OCI-LY7 (cell line): ENCODE measurements around the gene PCDHB13. TPM values are rescaled to one million over a fixed set of nuclear protein-coding genes. Genes with fewer than 3 reads are reported as not detected.
"Not testable (repeated sequence)": the region's sequence is repeated elsewhere in the genome, so short reads cannot be mapped to it uniquely, and the experiment has no call there.

Experiments used
- BruUV-seq: library from RNA; stranded (reverse); fragments of 400-500 nt; replicated peaks from 2 replicates; lab custom pipeline; 2021; lab: Mats Ljungman, UMichigan
- CTCF ChIA-PET: fragments of 300-600 bp; sonication (Branson Sonifier 250); formaldehyde crosslinking; loops from one replicate; lab custom pipeline; 2022; ENCODE audit warnings: antibody characterized with exemption; ENCODE audit not compliant: unreplicated experiment; lab: Charles Lee
- POLR2A ChIA-PET: fragments of 300-600 bp; sonication (Branson Sonifier 250); formaldehyde crosslinking; loops from one replicate; lab custom pipeline; 2022; ENCODE audit warnings: antibody characterized with exemption; lab: Charles Lee
- DNase-seq: peaks from one replicate; pipeline ENCODE4 v3.0.0-alpha.2; 2015; ENCODE audit warnings: low spot score
- H2AFZ ChIP-seq: fragments of 200-600 bp; sonication (generic), shearing (Covaris generic); 2 replicates; pipeline ENCODE4 v1.6.1; 2014; ENCODE audit warnings: mild to moderate bottlenecking, antibody characterized with exemption, low read length, moderate library complexity
- H3K27ac ChIP-seq: fragments of 200-600 bp; sonication (generic); 2 replicates; pipeline ENCODE4 v1.5.1; 2014; ENCODE audit warnings: mixed run types, low read depth, mild to moderate bottlenecking, moderate library complexity, low read length, inconsistent platforms; ENCODE audit not compliant: poor library complexity, severe bottlenecking
- H3K36me3 ChIP-seq: fragments of 200-600 bp; sonication (generic); 2 replicates; pipeline ENCODE4 v1.6.1; 2014; ENCODE audit warnings: mild to moderate bottlenecking, antibody characterized with exemption, low read length, moderate library complexity, mixed read lengths; ENCODE audit not compliant: insufficient read depth
- H3K4me1 ChIP-seq: fragments of 200-600 bp; sonication (generic); 2 replicates; pipeline ENCODE4 v1.5.1; 2014; ENCODE audit warnings: mild to moderate bottlenecking, low read length; ENCODE audit not compliant: insufficient read depth, poor library complexity, severe bottlenecking
- H3K4me2 ChIP-seq: fragments of 200-600 bp; sonication (generic); 2 replicates; pipeline ENCODE4 v1.6.1; 2014; ENCODE audit warnings: mild to moderate bottlenecking, low read length
- H3K4me3 ChIP-seq: fragments of 200-600 bp; sonication (generic); 2 replicates; pipeline ENCODE4 v1.5.1; 2014; ENCODE audit warnings: mild to moderate bottlenecking, low read depth, low read length; ENCODE audit not compliant: poor library complexity, severe bottlenecking
- H3K79me2 ChIP-seq: fragments of 200-600 bp; sonication (generic); 2 replicates; pipeline ENCODE4 v1.6.1; 2016; ENCODE audit warnings: low read depth, mild to moderate bottlenecking, low read length, moderate library complexity, mixed read lengths; ENCODE audit not compliant: insufficient read depth
- H3K9me2 ChIP-seq: fragments of 200-600 bp; sonication (generic); 2 replicates; pipeline ENCODE4 v1.6.1; 2016; ENCODE audit warnings: mild to moderate bottlenecking, low read length, mixed read lengths; ENCODE audit not compliant: insufficient read depth
- H3K9me3 ChIP-seq: fragments of 200-600 bp; sonication (generic); 2 replicates; pipeline ENCODE4 v1.6.1; 2014; ENCODE audit warnings: mild to moderate bottlenecking, mixed run types, low read length, mixed read lengths
- H4K20me1 ChIP-seq: fragments of 200-600 bp; sonication (generic); 2 replicates; pipeline ENCODE4 v1.6.1; 2014; ENCODE audit warnings: mild to moderate bottlenecking, antibody characterized with exemption, low read length, moderate library complexity, mixed read lengths; ENCODE audit not compliant: insufficient read depth
- CTCF ChIP-seq: fragments of 200-600 bp; sonication (generic); conservative IDR thresholded peaks from 2 replicates; pipeline ENCODE4 v1.5.1; 2014; ENCODE audit warnings: mild to moderate bottlenecking, antibody characterized with exemption, low read length, moderate library complexity, mixed read lengths
- EZH2phosphoT487 ChIP-seq: fragments of 200-600 bp; sonication (generic); IDR thresholded peaks from 2 replicates; pipeline ENCODE4 v1.6.1; 2018; ENCODE audit warnings: low read depth, borderline replicate concordance, mild to moderate bottlenecking, mixed run types, antibody characterized with exemption, low read length, moderate library complexity, mixed read lengths
- intact Hi-C: fragments of 100-400 bp; cut with micrococcal nuclease; formaldehyde crosslinking; loops from one replicate; pipeline ENCODE4 v1.10.0; 2022; ENCODE audit not compliant: unreplicated experiment
- total RNA-seq, 2 experiments: library from RNA; depleted of rRNA in 1 of 2; stranded (reverse); fragments of >200 nt in 1 of 2; shearing (Covaris generic) in 1 of 2; gene quantifications; 2 replicates each; pipeline ENCODE4 v1.2.3, GENCODE V29; 2014 to 2022

PCDHB13 gene
- total RNA-seq, 2 experiments from 2014 or later, result 0.22 TPM; not detected in 1

DNA sequence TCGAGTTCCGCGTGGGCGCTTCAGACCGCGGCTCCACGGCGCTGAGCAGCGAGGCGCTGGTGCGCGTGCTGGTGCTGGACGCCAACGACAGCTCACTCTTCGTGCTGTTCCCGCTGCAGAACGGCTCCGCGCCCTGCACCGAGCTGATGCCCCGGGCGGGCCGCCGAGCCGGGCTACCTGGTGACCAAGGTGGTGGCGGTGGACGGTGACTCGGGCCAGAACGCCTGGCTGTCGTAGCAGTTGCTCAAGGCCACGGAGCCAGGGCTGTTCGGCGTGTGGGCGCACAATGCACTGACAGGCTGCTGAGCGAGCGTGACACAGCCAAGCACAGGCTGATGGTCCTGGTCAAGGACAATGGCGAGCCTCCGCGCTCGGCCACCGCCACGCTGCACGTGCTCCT lies 27.8 kb downstream of the PCDHB13 start:
- H3K4me2 ChIP-seq, result no peak overlapping the region
- H2AFZ ChIP-seq, result no peak overlapping the region
- no peak for DNase-seq
- no TSS peak for BruUV-seq
- H3K36me3 ChIP-seq, result no peaks in the 10 kb centered on the region
- ChIA-PET POLR2A (no interaction called here), CTCF (no interaction called here)
- no peaks in the 10 kb centered on the region for H3K9me2 ChIP-seq
- H3K79me2 ChIP-seq, result no peaks in the 10 kb centered on the region
- TF ChIP-seq EZH2phosphoT487 (no peak), CTCF (no peak)
- H4K20me1 ChIP-seq, result no peaks in the 10 kb centered on the region
- no peak overlapping the region for H3K27ac ChIP-seq
- H3K4me3 ChIP-seq, result no peak overlapping the region
- intact Hi-C loops, result no loop called here
- no peaks in the 10 kb centered on the region for H3K9me3 ChIP-seq
- no peaks in the 10 kb centered on the region for H3K4me1 ChIP-seq

DNA sequence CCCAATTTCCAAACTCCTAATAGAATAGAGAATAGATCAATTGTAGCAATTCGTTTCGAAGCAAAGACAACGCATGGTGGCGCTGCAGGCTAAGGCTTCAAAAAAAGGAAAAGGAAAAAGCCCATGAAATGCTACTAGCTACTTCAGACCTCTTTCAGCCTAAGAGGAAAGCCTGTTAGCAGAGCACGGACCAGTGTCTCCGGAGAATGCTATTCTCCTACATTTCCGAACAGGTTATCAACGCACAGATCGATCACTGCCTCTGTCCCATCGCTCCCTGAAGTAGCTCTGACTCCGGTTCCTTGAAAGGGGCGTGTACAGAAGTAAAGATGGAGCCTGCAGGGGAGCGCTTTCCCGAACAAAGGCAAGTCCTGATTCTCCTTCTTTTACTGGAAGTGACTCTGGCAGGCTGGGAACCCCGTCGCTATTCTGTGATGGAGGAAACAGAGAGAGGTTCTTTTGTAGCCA lies 31.6 kb downstream of the PCDHB13 start, which contains the start of gene PCDHB15:
Gene PCDHB15 (plus strand): TSS at position 146 of the 468 bp plus-strand sequence. CDS start 184 bp downstream, at position 330.
- no peak within 1 kb of the TSS for H3K4me2 ChIP-seq
- BruUV-seq, result no TSS peak

DNA sequence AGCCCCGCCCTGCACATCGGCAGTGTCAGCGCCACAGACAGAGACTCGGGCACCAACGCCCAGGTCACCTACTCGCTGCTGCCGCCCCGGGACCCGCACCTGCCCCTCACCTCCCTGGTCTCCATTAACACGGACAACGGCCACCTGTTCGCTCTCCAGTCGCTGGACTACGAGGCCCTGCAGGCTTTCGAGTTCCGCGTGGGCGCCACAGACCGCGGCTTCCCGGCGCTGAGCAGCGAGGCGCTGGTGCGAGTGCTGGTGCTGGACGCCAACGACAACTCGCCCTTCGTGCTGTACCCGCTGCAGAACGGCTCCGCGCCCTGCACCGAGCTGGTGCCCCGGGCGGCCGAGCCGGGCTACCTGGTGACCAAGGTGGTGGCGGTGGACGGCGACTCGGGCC lies 33.3 kb downstream of the PCDHB13 start:
- H2AFZ ChIP-seq, H3K36me3 ChIP-seq, POLR2A ChIA-PET, H3K4me2 ChIP-seq, CTCF ChIA-PET, H3K4me1 ChIP-seq, H3K27ac ChIP-seq, intact Hi-C loops, DNase-seq, H3K9me2 ChIP-seq, H3K4me3 ChIP-seq, BruUV-seq, H3K79me2 ChIP-seq, H4K20me1 ChIP-seq: not testable (repeated sequence)
- H3K9me3 ChIP-seq, result peaks cover 13% of the 10 kb centered on the region; the same call in 1 of the 2 replicates

More for the DNA sequence above, 31.6 kb downstream of the PCDHB13 start, which contains the start of gene PCDHB15:
- DNase-seq, result no peak
- intact Hi-C loops, result no loop called here
- Histone ChIP-seq H4K20me1 (no peaks in the 10 kb centered on the region), H3K4me3 (no peak within 1 kb of the TSS), H2AFZ (no peak within 1 kb of the TSS), H3K9me3 (no peaks in the 10 kb centered on the region), H3K79me2 (no peaks in the 10 kb centered on the region), H3K36me3 (no peaks in the 10 kb centered on the region), H3K4me1 (no peaks in the 10 kb centered on the region), H3K27ac (no peak within 1 kb of the TSS), H3K9me2 (no peaks in the 10 kb centered on the region)
- TF ChIP-seq EZH2phosphoT487 (no peak), CTCF (no peak)
- ChIA-PET POLR2A (interaction anchor here (0.9 kb wide), 1 partner anchor 124 kb away, joined by 3 read pairs; the partner anchor contains the start of gene PCDHGB3), CTCF (no interaction called here)

DNA sequence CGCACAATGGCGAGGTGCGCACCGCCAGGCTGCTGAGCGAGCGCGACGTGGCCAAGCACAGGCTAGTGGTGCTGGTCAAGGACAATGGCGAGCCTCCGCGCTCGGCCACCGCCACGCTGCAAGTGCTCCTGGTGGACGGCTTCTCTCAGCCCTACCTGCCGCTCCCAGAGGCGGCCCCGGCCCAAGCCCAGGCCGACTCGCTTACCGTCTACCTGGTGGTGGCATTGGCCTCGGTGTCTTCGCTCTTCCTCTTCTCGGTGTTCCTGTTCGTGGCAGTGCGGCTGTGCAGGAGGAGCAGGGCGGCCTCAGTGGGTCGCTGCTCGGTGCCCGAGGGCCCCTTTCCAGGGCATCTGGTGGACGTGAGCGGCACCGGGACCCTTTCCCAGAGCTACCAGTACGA lies 33.7 kb downstream of the PCDHB13 start:
- H3K79me2 ChIP-seq, H2AFZ ChIP-seq, BruUV-seq, H3K36me3 ChIP-seq, H3K4me3 ChIP-seq, CTCF ChIA-PET, H3K27ac ChIP-seq, intact Hi-C loops, DNase-seq, POLR2A ChIA-PET, H3K4me1 ChIP-seq, H3K9me2 ChIP-seq, H3K4me2 ChIP-seq, H4K20me1 ChIP-seq: not testable (repeated sequence)
- peaks cover 13% of the 10 kb centered on the region; the same call in 1 of the 2 replicates for H3K9me3 ChIP-seq
